ENCODE data around the gene CATSPER1.

DNA sequence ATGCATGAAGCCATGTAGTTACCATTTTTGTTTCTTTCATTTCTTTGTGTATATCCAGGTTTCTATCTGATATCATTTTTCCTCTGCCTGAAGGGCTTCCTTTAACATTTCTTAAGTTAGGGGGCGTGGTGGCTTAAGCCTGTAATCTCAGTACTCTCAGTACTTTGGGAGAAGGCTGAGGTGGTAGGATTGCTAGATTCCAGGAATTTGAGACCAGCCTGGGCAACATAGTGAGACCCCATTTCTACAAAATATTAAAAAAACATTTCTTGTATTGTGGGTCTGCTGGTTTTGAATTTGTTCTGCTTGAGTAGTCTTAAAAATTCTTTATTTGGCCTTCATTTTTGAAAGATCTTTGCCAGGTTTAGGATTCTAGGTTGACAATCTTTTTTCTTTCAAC lies 38.3 kb upstream of the CATSPER1 start:
- TF ChIP-seq, protein P1, sequence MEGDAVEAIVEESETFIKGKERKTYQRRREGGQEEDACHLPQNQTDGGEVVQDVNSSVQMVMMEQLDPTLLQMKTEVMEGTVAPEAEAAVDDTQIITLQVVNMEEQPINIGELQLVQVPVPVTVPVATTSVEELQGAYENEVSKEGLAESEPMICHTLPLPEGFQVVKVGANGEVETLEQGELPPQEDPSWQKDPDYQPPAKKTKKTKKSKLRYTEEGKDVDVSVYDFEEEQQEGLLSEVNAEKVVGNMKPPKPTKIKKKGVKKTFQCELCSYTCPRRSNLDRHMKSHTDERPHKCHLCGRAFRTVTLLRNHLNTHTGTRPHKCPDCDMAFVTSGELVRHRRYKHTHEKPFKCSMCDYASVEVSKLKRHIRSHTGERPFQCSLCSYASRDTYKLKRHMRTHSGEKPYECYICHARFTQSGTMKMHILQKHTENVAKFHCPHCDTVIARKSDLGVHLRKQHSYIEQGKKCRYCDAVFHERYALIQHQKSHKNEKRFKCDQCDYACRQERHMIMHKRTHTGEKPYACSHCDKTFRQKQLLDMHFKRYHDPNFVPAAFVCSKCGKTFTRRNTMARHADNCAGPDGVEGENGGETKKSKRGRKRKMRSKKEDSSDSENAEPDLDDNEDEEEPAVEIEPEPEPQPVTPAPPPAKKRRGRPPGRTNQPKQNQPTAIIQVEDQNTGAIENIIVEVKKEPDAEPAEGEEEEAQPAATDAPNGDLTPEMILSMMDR (IDR thresholded peaks at IDR 0.05) = no peak
- TF ChIP-seq POLR2A (IDR thresholded peaks at IDR 0.05) = no peak

Measured in adrenal gland (tissue), 5 donors.